Activated CD4-positive, alpha-beta T cell treated with anti-CD3 and anti-CD28 coated beads for 36 hours (primary cell): ENCODE data around the gene ARHGEF4. TPM values are rescaled to one million over a fixed set of nuclear protein-coding genes. Genes with fewer than 3 reads are reported as not detected.

Experiments used
- ATAC-seq: fragments of 200-7000 bp; cut with Tn5 transposase; one replicate; pipeline ENCODE4 v1.10.0; 2021; ENCODE audit warnings: mild to moderate bottlenecking, moderate library complexity
- CTCF ChIA-PET: fragments of 350-600 bp; sonication (Branson Sonifier 250); formaldehyde crosslinking; loops from one replicate; lab custom pipeline; 2021; ENCODE audit warnings: antibody characterized with exemption; lab: Charles Lee
- POLR2A ChIA-PET: fragments of 350-600 bp; sonication (Branson Sonifier 250); formaldehyde crosslinking; loops from one replicate; lab custom pipeline; 2021; ENCODE audit warnings: antibody characterized with exemption, inconsistent platforms; lab: Charles Lee
- DNase-seq: peaks from one replicate; pipeline ENCODE4 v3.0.0-alpha.2; 2020
- H3K27ac Mint-ChIP-seq: one replicate; pipeline ENCODE4 v1.8.0; 2021; ENCODE audit warnings: mixed read lengths
- H3K27me3 Mint-ChIP-seq: one replicate; pipeline ENCODE4 v1.8.0; 2021; ENCODE audit warnings: mixed read lengths
- H3K36me3 Mint-ChIP-seq: one replicate; pipeline ENCODE4 v1.8.0; 2021; ENCODE audit warnings: low read depth, mixed read lengths
- H3K4me1 Mint-ChIP-seq: one replicate; pipeline ENCODE4 v1.8.0; 2021; ENCODE audit warnings: mixed read lengths
- H3K4me3 Mint-ChIP-seq: one replicate; pipeline ENCODE4 v1.8.0; 2021; ENCODE audit warnings: mild to moderate bottlenecking, moderate library complexity, mixed read lengths
- H3K9me3 Mint-ChIP-seq: one replicate; pipeline ENCODE4 v1.8.0; 2021; ENCODE audit warnings: low read depth, mixed read lengths
- intact Hi-C, 2 experiments: fragments of 100-400 bp; cut with DNase I in 1 of 2; cut with micrococcal nuclease in 1 of 2; formaldehyde crosslinking; loops; one replicate each; pipeline versions ENCODE4 v1.14.2 to v1.15.1; 2022 to 2024; cut with DNase I, micrococcal nuclease
- total RNA-seq, 2 experiments: library from RNA; stranded (reverse); gene quantifications; one replicate each; pipeline ENCODE4 v1.2.3, GENCODE V29; 2021

ARHGEF4 gene
- total RNA-seq, 2 experiments from 2014 or later = 1.2 to 1.9 TPM

GRCh38 chr2:130875935-130876334, 39.2 kb downstream of the ARHGEF4 start:
- Mint-ChIP-seq H3K4me3 (no peak overlapping the region), H3K27ac (no peak overlapping the region), H3K4me1 (peaks cover 4% of the 10 kb centered on the region), H3K9me3 (no peaks in the 10 kb centered on the region), H3K36me3 (no peaks in the 10 kb centered on the region), H3K27me3 (peaks cover 15% of the 10 kb centered on the region)
- ChIA-PET CTCF (interaction anchor here (0.7 to 10.8 kb wide), 4 partner anchors 9 to 121 kb away, joined by 3 to 156 read pairs (median 4); no protein-coding TSS in a partner anchor), POLR2A (no interaction called here)
- DNase-seq (no peak), ATAC-seq (no peak)
- intact Hi-C loops = no loop called here

- ChIA-PET POLR2A (no interaction called here), CTCF (interaction anchor here (0.7 to 10.8 kb wide), 3 partner anchors 9 to 79 kb away, joined by 3 to 156 read pairs (median 3); no protein-coding TSS in a partner anchor)
- intact Hi-C loops = no loop called here
- no peak for ATAC-seq
- Mint-ChIP-seq H3K4me1 (peaks cover 4% of the 10 kb centered on the region), H3K27ac (no peak overlapping the region), H3K36me3 (no peaks in the 10 kb centered on the region), H3K4me3 (no peak overlapping the region), H3K9me3 (no peaks in the 10 kb centered on the region), H3K27me3 (peaks cover 19% of the 10 kb centered on the region)
- DNase-seq = no peak
These were observed 40.5 kb downstream of the ARHGEF4 start for GRCh38 chr2:130877258-130877657.

- ChIA-PET CTCF (interaction anchor here (10.8 kb wide), 1 partner anchor 80 kb away, joined by 156 read pairs; no protein-coding TSS in a partner anchor), POLR2A (no interaction called here)
- Mint-ChIP-seq H3K27me3 (peaks cover 19% of the 10 kb centered on the region), H3K4me3 (no peak overlapping the region), H3K4me1 (peaks cover 4% of the 10 kb centered on the region), H3K27ac (no peak overlapping the region), H3K9me3 (no peaks in the 10 kb centered on the region), H3K36me3 (no peaks in the 10 kb centered on the region)
- intact Hi-C loops = no loop called here
- no peak for DNase-seq
- no peak for ATAC-seq
These were observed 41.6 kb downstream of the ARHGEF4 start for GRCh38 chr2:130878316-130878715.

GRCh38 chr2:130878933-130879332, 42.2 kb downstream of the ARHGEF4 start:
- peaks cover 19% of the 10 kb centered on the region for H3K27me3 Mint-ChIP-seq
- ChIA-PET CTCF (interaction anchor here (2.0 kb wide), 1 partner anchor 82 kb away, joined by 10 read pairs; no protein-coding TSS in a partner anchor), POLR2A (no interaction called here)
- intact Hi-C loops = no loop called here
- H3K4me3 Mint-ChIP-seq = no peak overlapping the region
- no peak overlapping the region for H3K27ac Mint-ChIP-seq
- no peak for ATAC-seq
- peaks cover 2% of the 10 kb centered on the region for H3K4me1 Mint-ChIP-seq
- no peaks in the 10 kb centered on the region for H3K36me3 Mint-ChIP-seq
- no peak for DNase-seq
- no peaks in the 10 kb centered on the region for H3K9me3 Mint-ChIP-seq

- no peak for ATAC-seq
- no peaks in the 10 kb centered on the region for H3K36me3 Mint-ChIP-seq
- H3K9me3 Mint-ChIP-seq = no peaks in the 10 kb centered on the region
- intact Hi-C loops = no loop called here
- POLR2A ChIA-PET = no interaction called here
- CTCF ChIA-PET = interaction anchor here (2.1 kb wide), 1 partner anchor 8 kb away, joined by 7 read pairs; no protein-coding TSS in a partner anchor
- H3K4me1 Mint-ChIP-seq = no peaks in the 10 kb centered on the region
- H3K4me3 Mint-ChIP-seq = no peak overlapping the region
- no peak for DNase-seq
- H3K27me3 Mint-ChIP-seq = peaks cover 9% of the 10 kb centered on the region
- H3K27ac Mint-ChIP-seq = no peak overlapping the region
These were observed 45.5 kb downstream of the ARHGEF4 start for GRCh38 chr2:130882111-130882690.

- ChIA-PET CTCF (interaction anchor here (0.6 to 2.1 kb wide), 4 partner anchors 8 to 86 kb away, joined by 3 to 9 read pairs (median 5); no protein-coding TSS in a partner anchor), POLR2A (no interaction called here)
- Mint-ChIP-seq H3K4me1 (no peaks in the 10 kb centered on the region), H3K27me3 (peaks cover 9% of the 10 kb centered on the region), H3K27ac (no peak overlapping the region), H3K9me3 (no peaks in the 10 kb centered on the region), H3K36me3 (no peaks in the 10 kb centered on the region), H3K4me3 (no peak overlapping the region)
- ATAC-seq (no peak), DNase-seq (no peak)
- intact Hi-C loops = no loop called here
These were observed 46.3 kb downstream of the ARHGEF4 start for GRCh38 chr2:130882991-130883390.

GRCh38 chr2:130883496-130883895, 46.8 kb downstream of the ARHGEF4 start:
- no peaks in the 10 kb centered on the region for H3K36me3 Mint-ChIP-seq
- POLR2A ChIA-PET = no interaction called here
- no peak overlapping the region for H3K4me3 Mint-ChIP-seq
- no peaks in the 10 kb centered on the region for H3K9me3 Mint-ChIP-seq
- intact Hi-C loops = no loop called here
- CTCF ChIA-PET = interaction anchor here (1.8 to 2.1 kb wide), 2 partner anchors 9 to 86 kb away, joined by 7 to 9 read pairs; no protein-coding TSS in a partner anchor
- H3K27ac Mint-ChIP-seq = no peak overlapping the region
- DNase-seq = no peak
- no peak for ATAC-seq
- peaks cover 9% of the 10 kb centered on the region for H3K27me3 Mint-ChIP-seq
- no peaks in the 10 kb centered on the region for H3K4me1 Mint-ChIP-seq

- no peak overlapping the region for H3K4me3 Mint-ChIP-seq
- no peak for ATAC-seq
These were observed 47.3 kb downstream of the ARHGEF4 start for GRCh38 chr2:130884013-130884412.

GRCh38 chr2:130884503-130884902, 47.8 kb downstream of the ARHGEF4 start:
- Mint-ChIP-seq H3K4me3 (no peak overlapping the region), H3K9me3 (no peaks in the 10 kb centered on the region), H3K4me1 (no peaks in the 10 kb centered on the region), H3K36me3 (no peaks in the 10 kb centered on the region), H3K27me3 (peaks cover 7% of the 10 kb centered on the region), H3K27ac (no peak overlapping the region)
- ChIA-PET CTCF (interaction anchor here (0.7 to 1.8 kb wide), 3 partner anchors 9 to 87 kb away, joined by 3 to 9 read pairs (median 5); no protein-coding TSS in a partner anchor), POLR2A (no interaction called here)
- DNase-seq (no peak), ATAC-seq (no peak)
- intact Hi-C loops = no loop called here

More at GRCh38 chr2:130884013-130884412, 47.3 kb downstream of the ARHGEF4 start:
- Mint-ChIP-seq H3K9me3 (no peaks in the 10 kb centered on the region), H3K27ac (no peak overlapping the region), H3K27me3 (peaks cover 7% of the 10 kb centered on the region), H3K36me3 (no peaks in the 10 kb centered on the region), H3K4me1 (no peaks in the 10 kb centered on the region)
- ChIA-PET POLR2A (no interaction called here), CTCF (interaction anchor here (0.7 to 1.8 kb wide), 3 partner anchors 8 to 87 kb away, joined by 3 to 9 read pairs (median 5); no protein-coding TSS in a partner anchor)
- no peak for DNase-seq
- intact Hi-C loops = no loop called here

- ChIA-PET CTCF (interaction anchor here (1.1 kb wide), 1 partner anchor 35 kb away, joined by 3 read pairs; no protein-coding TSS in a partner anchor), POLR2A (no interaction called here)
- ATAC-seq = no peak
- peaks cover 2% of the 10 kb centered on the region for H3K27me3 Mint-ChIP-seq
- H3K36me3 Mint-ChIP-seq = no peaks in the 10 kb centered on the region
- DNase-seq = no peak
- no peak overlapping the region for H3K4me3 Mint-ChIP-seq
- no peak overlapping the region for H3K27ac Mint-ChIP-seq
- H3K4me1 Mint-ChIP-seq = no peaks in the 10 kb centered on the region
- no peaks in the 10 kb centered on the region for H3K9me3 Mint-ChIP-seq
- intact Hi-C loops = no loop called here
These were observed 50.9 kb downstream of the ARHGEF4 start for GRCh38 chr2:130887643-130888042.

GRCh38 chr2:130890941-130891669, 54.4 kb downstream of the ARHGEF4 start:
- ChIA-PET CTCF (interaction anchor here (0.6 to 2.6 kb wide), 3 partner anchors 17 to 110 kb away, joined by 3 to 8 read pairs (median 4); no protein-coding TSS in a partner anchor), POLR2A (no interaction called here)
- DNase-seq (no peak), ATAC-seq (no peak)
- no peak overlapping the region for H3K27ac Mint-ChIP-seq
- H3K4me1 Mint-ChIP-seq = no peaks in the 10 kb centered on the region
- intact Hi-C loops = no loop called here
- no peaks in the 10 kb centered on the region for H3K36me3 Mint-ChIP-seq
- H3K9me3 Mint-ChIP-seq = peaks cover 3% of the 10 kb centered on the region
- no peak overlapping the region for H3K4me3 Mint-ChIP-seq
- H3K27me3 Mint-ChIP-seq = peaks cover 7% of the 10 kb centered on the region
